ENCODE results near the gene TMEM223. TPM values are rescaled to one million over a fixed set of nuclear protein-coding genes. Genes with fewer than 3 reads are reported as not detected.
"Not testable (repeated sequence)": the region's sequence is repeated elsewhere in the genome, so short reads cannot be mapped to it uniquely, and the experiment has no call there.

Gene TMEM223
- 92.5 TPM for total RNA-seq

GRCh38 chr11:62791501-62792201 lies at the start of gene TMEM223:
Gene TMEM223 (minus strand): TSS chr11:62792006. CDS start chr11:62791994, 12 bp downstream.
- TF ChIP-seq CTCF (IDR thresholded peaks at IDR 0.05) = peak; percentile 7 to 25 (median 8)
- H3K27ac ChIP-seq = peak within 1 kb of the TSS; percentile 83 to 85
- no peaks in the 10 kb centered on the region for H3K9me3 ChIP-seq
- H3K4me1 ChIP-seq = peaks cover 8 to 21% of the 10 kb centered on the region in 2 donors
- intact Hi-C loops (cut with DNase I) = loop anchor here (2.0 kb wide), 1 partner anchor 49 kb away; no protein-coding TSS in a partner anchor
- no peaks in the 10 kb centered on the region for H3K27me3 ChIP-seq
- peaks cover 42 to 54% of the 10 kb centered on the region in 2 donors for H3K36me3 ChIP-seq
- H3K4me3 ChIP-seq = peak within 1 kb of the TSS; percentile 79 to 95
- DNase-seq (ENCODE audit: low spot score in 2 of 2) = peak; percentile 43 to 94

DNA sequence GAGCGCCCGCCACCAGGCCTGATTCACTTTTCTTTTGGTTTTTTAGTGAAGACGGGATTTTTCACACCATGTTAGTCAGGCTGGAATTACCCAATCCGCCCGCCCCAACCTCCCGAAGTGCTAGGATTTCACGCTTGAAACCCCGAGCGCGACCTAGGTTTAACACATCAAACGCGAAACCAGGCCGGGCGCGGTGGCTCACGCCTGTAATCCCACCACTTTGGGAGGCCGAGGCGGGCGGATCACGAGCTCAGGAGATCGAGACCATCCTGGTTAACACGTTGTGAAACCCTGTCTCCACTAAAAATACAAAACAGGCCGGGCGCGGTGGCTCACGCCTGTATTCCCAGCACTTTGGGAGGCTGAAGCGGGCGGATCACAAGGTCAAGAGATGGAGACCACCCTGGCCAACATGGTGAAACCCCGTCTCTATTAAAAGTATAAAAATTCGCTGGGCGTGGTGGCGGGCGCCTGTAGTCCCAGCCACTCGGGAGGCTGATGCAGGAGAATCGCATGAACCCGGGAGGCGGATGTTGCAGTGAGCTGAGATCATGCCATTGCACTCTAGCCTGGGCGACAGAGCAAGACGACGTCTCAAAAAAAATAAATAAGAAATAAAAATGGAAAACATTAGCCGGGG lies 49.0 kb upstream of the TMEM223 start:
- intact Hi-C loops (cut with DNase I) = loop anchor here (2.0 to 5.0 kb wide), 3 partner anchors 50 to 294 kb away; partner anchors contain the start of genes AHNAK and TAF6L
- not testable (repeated sequence) for H3K27me3 ChIP-seq, H3K36me3 ChIP-seq, H3K9me3 ChIP-seq
- DNase-seq (ENCODE audit: low spot score in 2 of 2) = peak; percentile 49 to 91
- H3K4me3 ChIP-seq = peak overlapping the region; percentile 79 to 80
- peak overlapping the region; percentile 93 to 95 for H3K27ac ChIP-seq
- H3K4me1 ChIP-seq = peaks cover 6 to 13% of the 10 kb centered on the region in 2 donors

DNA sequence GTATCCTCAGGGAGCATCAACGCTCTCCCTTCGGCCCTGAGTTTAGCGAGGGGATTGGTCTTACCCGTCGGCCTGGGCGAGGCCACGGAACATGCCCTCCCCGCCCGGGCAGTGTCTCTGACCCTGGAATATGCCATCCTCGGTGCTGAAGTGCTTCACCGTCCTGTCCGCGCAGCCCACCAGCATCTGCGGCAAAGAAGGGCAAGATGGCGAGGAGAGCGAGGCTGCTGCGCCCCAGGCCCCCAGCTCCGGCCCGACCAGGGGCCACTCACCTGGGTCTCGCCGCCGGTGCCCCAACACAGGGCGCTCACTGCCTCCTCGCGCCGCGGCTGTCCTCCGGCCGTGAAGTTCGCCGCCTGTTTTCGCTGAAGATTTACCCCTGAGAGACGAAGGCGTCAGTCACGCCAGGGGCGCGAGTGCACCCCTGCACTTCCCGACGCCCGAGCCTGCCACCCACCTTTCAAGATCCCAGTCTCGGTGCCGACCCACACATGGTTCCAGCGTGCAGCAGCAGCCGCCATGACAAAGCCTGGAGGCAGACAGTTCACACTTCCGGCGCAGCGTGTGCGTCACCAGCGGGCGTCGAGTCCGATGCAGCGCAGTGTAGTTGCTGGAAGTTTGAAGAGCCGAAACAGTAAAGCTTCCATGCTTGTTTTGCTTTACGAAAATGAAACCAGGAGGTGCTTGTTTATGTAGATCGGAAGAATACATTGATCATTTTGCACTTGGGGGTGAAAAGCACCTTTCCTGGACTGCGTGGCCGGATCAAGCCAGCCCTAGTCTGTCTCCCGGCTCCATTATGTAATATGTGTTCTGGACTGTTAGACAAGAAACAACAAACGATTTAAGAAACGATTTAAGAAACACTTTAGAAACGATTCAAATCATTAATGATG lies 47.5 kb upstream of the TMEM223 start, which contains the start of gene WDR74:
TSS of gene WDR74 (minus strand) at position 541 of the 896 bp plus-strand sequence. CDS start at position 521, 20 bp downstream.
- peaks cover 11% of the 10 kb centered on the region in 2 donors for H3K36me3 ChIP-seq
- intact Hi-C loops (cut with DNase I) = loop anchor here (1.0 kb wide), 1 partner anchor 8 kb away; no protein-coding TSS in a partner anchor
- H3K4me1 ChIP-seq = peaks cover 6 to 13% of the 10 kb centered on the region in 2 donors
- no peaks in the 10 kb centered on the region for H3K27me3 ChIP-seq
- TF ChIP-seq CTCF (IDR thresholded peaks at IDR 0.05) = no peak
- peak; percentile 70 to 96 for DNase-seq (ENCODE audit: low spot score in 2 of 2)
- no peaks in the 10 kb centered on the region for H3K9me3 ChIP-seq
- peak within 1 kb of the TSS; percentile 93 to 95 for H3K27ac ChIP-seq
- H3K4me3 ChIP-seq = peak within 1 kb of the TSS; percentile 79 to 80

DNA sequence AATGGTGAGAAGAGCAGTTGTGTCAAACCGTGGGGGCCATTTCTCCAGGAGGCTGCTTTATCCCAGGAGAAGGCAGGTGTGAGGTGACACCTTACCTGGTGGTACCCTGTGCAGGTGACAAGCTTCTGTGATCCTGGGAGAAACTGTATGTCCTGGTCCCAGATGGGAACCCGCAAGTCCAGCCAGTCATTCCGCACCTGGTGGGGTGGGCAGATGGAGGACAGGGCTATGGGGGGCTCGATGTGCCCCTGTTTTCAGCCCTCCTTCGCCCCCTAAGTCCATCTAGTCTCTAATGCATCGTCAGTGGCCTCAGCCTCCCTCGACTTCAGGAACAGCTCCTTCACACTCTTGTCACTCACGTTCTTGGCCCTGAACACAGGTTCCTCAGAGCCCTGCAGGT lies 43.5 kb upstream of the TMEM223 start:
- no peak overlapping the region for H3K4me3 ChIP-seq
- H3K4me1 ChIP-seq = peaks cover 6 to 20% of the 10 kb centered on the region in 2 donors
- no peak for TF ChIP-seq CTCF (IDR thresholded peaks at IDR 0.05)
- DNase-seq (ENCODE audit: low spot score in 2 of 2) = no peak
- H3K36me3 ChIP-seq = peaks cover 11% of the 10 kb centered on the region in 2 donors
- no peaks in the 10 kb centered on the region for H3K27me3 ChIP-seq
- no peaks in the 10 kb centered on the region for H3K9me3 ChIP-seq
- intact Hi-C loops (cut with DNase I) = no loop called here
- no peak overlapping the region for H3K27ac ChIP-seq

GRCh38 chr11:62832336-62833234 lies 40.8 kb upstream of the TMEM223 start, which contains the start of gene TEX54:
Gene TEX54 (minus strand): TSS chr11:62832841.
- H3K27me3 ChIP-seq = no peaks in the 10 kb centered on the region
- DNase-seq (ENCODE audit: low spot score in 2 of 2) = peak in 1 of 2 donors; percentile 74
- H3K9me3 ChIP-seq = no peaks in the 10 kb centered on the region
- intact Hi-C loops (cut with DNase I) = loop anchor here (1.0 to 5.0 kb wide), 5 partner anchors 23 to 220 kb away; partner anchors contain the start of genes BSCL2, EML3, GNG3 and NXF1
- no peak for TF ChIP-seq CTCF (IDR thresholded peaks at IDR 0.05)
- peaks cover 13 to 23% of the 10 kb centered on the region in 2 donors for H3K36me3 ChIP-seq
- peaks cover 0 to 31% of the 10 kb centered on the region in 2 donors for H3K4me1 ChIP-seq
- peak within 1 kb of the TSS; percentile 90 to 95 for H3K27ac ChIP-seq
- H3K4me3 ChIP-seq = peak within 1 kb of the TSS; percentile 74 to 77

Data from ascending aorta (tissue), 2 donors.